HL-60 (cell line): Measurements from ENCODE around the gene GOLGA3.
"Not testable (repeated sequence)": the region's sequence is repeated elsewhere in the genome, so short reads cannot be mapped to it uniquely, and the experiment has no call there.

Experiments used
- DNase-seq, 2 experiments: peaks; one replicate each; pipeline ENCODE4 v3.0.0-alpha.2; 2010 to 2020; ENCODE audit warnings: low read depth in 1 of 2, low spot score in 1 of 2
- H3K27ac ChIP-seq: fragments of 250-450 bp; sonication (Bioruptor Pico); replicated peaks from 2 replicates; pipeline ENCODE4 v1.5.1; 2020; ENCODE audit warnings: mild to moderate bottlenecking, moderate library complexity
- H3K27me3 ChIP-seq: fragments of 250-450 bp; sonication (Bioruptor Pico); 2 replicates; pipeline ENCODE4 v1.5.1; 2021; ENCODE audit warnings: mild to moderate bottlenecking, moderate library complexity; ENCODE audit not compliant: insufficient read depth, poor library complexity, severe bottlenecking
- H3K4me3 ChIP-seq: replicated peaks from 2 replicates; pipeline ENCODE4 v1.5.1; 2011; ENCODE audit warnings: mild to moderate bottlenecking, control low read depth, low read length; ENCODE audit not compliant: insufficient read depth
- GABPA ChIP-seq: IDR thresholded peaks from 2 replicates; pipeline ENCODE4 v1.6.1; 2012; ENCODE audit warnings: low read depth
- POLR2AphosphoS5 ChIP-seq: IDR thresholded peaks from 2 replicates; pipeline ENCODE4 v1.6.1; 2012; ENCODE audit warnings: low read depth
- SPI1 ChIP-seq: IDR thresholded peaks from 2 replicates; pipeline ENCODE4 v1.6.1; 2012; ENCODE audit warnings: low read depth, mild to moderate bottlenecking, borderline replicate concordance
- TF ChIP-seq, protein P1 (sequence below): IDR thresholded peaks from one replicate; pipeline ENCODE4 v1.5.1; 2011; ENCODE audit warnings: low read length, control low read depth, inconsistent platforms; ENCODE audit not compliant: insufficient read depth
- TF ChIP-seq, protein P2 (sequence below): IDR thresholded peaks from 2 replicates; pipeline ENCODE4 v1.6.1; 2012; ENCODE audit warnings: low read depth; ENCODE audit not compliant: insufficient replicate concordance

The GOLGA3 gene

DNA sequence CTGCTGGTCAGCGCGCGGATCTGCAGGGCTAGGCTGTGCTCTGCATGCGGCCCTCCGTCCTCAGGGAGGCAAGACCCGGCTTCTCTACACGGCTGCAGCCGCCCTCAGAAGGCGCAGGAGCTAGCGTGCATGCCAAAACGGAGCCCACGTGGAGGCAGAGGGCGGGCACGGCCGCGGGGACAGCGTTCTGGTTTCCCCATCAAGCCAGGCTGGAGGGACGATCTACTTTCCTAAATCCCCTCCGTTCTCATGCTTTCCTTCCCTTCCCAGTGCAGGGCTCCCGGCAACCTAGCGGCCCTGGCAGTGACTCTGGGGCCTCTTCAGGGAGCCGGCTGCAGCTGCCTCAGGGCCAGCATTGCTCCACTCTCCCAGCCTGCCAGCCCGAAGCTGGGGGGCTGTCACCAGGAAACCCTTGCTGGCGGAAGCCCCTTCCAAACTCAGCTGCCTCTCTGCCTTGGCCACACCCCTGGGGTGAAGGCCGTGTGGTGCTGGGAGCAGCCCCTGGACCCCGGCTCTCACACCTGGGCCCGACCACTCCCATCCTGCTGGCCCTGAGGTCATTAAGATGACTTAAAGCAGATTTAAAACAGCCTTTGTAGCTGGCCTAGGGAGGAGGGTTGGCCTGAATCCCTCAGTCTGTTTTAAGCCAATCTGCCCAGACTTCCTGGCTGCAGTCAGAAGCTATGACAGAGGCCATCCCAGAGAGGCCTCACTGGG, 9.2 kb upstream of the GOLGA3 start:
- TF ChIP-seq, protein P1, sequence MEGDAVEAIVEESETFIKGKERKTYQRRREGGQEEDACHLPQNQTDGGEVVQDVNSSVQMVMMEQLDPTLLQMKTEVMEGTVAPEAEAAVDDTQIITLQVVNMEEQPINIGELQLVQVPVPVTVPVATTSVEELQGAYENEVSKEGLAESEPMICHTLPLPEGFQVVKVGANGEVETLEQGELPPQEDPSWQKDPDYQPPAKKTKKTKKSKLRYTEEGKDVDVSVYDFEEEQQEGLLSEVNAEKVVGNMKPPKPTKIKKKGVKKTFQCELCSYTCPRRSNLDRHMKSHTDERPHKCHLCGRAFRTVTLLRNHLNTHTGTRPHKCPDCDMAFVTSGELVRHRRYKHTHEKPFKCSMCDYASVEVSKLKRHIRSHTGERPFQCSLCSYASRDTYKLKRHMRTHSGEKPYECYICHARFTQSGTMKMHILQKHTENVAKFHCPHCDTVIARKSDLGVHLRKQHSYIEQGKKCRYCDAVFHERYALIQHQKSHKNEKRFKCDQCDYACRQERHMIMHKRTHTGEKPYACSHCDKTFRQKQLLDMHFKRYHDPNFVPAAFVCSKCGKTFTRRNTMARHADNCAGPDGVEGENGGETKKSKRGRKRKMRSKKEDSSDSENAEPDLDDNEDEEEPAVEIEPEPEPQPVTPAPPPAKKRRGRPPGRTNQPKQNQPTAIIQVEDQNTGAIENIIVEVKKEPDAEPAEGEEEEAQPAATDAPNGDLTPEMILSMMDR, result no peak
- TF ChIP-seq, protein P2, sequence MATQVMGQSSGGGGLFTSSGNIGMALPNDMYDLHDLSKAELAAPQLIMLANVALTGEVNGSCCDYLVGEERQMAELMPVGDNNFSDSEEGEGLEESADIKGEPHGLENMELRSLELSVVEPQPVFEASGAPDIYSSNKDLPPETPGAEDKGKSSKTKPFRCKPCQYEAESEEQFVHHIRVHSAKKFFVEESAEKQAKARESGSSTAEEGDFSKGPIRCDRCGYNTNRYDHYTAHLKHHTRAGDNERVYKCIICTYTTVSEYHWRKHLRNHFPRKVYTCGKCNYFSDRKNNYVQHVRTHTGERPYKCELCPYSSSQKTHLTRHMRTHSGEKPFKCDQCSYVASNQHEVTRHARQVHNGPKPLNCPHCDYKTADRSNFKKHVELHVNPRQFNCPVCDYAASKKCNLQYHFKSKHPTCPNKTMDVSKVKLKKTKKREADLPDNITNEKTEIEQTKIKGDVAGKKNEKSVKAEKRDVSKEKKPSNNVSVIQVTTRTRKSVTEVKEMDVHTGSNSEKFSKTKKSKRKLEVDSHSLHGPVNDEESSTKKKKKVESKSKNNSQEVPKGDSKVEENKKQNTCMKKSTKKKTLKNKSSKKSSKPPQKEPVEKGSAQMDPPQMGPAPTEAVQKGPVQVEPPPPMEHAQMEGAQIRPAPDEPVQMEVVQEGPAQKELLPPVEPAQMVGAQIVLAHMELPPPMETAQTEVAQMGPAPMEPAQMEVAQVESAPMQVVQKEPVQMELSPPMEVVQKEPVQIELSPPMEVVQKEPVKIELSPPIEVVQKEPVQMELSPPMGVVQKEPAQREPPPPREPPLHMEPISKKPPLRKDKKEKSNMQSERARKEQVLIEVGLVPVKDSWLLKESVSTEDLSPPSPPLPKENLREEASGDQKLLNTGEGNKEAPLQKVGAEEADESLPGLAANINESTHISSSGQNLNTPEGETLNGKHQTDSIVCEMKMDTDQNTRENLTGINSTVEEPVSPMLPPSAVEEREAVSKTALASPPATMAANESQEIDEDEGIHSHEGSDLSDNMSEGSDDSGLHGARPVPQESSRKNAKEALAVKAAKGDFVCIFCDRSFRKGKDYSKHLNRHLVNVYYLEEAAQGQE, result no peak
- TF ChIP-seq SPI1 (no peak), GABPA (no peak), POLR2AphosphoS5 (no peak)
- Histone ChIP-seq H3K27me3 (no peaks in the 10 kb centered on the region), H3K4me3 (no peak overlapping the region), H3K27ac (no peak overlapping the region)
- no peak for DNase-seq

DNA sequence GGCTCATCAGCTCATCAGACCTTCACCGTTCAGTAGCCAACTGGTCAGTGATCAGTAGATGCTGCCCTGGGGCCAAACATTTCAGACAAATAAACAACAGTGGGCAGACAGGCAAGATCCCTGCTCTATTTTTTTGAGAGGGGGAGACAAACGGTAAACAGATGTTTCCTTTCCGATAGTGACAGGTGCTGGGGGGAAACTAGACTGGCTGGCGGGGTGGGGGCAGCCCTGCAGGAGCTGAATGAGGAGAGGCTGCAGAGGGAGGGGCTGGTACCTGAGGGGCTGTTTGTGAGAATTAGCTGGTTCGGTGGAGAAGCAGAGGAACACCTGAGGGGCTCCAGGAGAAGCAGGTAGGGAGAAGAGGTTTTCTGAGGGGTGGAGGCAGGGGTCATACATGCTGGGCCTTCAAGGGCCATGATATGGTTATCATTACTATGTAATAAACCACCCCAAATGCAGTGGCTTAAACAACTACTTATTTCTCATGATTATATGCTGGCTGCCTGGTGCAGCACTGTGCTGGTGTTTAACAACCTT, 8.2 kb upstream of the GOLGA3 start:
- TF ChIP-seq, protein P1, result no peak
- TF ChIP-seq, protein P2, result no peak
- TF ChIP-seq SPI1 (no peak), POLR2AphosphoS5 (no peak), GABPA (no peak)
- no peak for DNase-seq

DNA sequence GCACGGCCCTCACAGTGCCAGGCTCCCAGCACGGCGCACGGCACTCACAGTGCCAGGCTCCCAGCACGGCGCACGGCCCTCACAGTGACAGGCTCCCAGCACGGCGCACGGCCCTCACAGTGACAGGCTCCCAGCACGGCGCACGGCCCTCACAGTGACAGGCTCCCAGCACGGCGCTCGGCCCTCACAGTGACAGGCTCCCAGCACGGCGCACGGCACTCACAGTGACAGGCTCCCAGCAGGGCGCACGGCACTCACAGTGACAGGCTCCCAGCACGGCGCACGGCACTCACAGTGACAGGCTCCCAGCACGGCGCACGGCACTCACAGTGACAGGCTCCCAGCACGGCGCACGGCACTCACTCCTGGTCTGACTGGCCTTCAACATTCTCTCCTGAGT, 7.6 kb upstream of the GOLGA3 start:
- DNase-seq, H3K27ac ChIP-seq, H3K4me3 ChIP-seq, H3K27me3 ChIP-seq: not testable (repeated sequence)

More for the DNA sequence above, 8.2 kb upstream of the GOLGA3 start:
- H3K27ac ChIP-seq, result no peak overlapping the region
- H3K4me3 ChIP-seq, result no peak overlapping the region
- no peaks in the 10 kb centered on the region for H3K27me3 ChIP-seq

DNA sequence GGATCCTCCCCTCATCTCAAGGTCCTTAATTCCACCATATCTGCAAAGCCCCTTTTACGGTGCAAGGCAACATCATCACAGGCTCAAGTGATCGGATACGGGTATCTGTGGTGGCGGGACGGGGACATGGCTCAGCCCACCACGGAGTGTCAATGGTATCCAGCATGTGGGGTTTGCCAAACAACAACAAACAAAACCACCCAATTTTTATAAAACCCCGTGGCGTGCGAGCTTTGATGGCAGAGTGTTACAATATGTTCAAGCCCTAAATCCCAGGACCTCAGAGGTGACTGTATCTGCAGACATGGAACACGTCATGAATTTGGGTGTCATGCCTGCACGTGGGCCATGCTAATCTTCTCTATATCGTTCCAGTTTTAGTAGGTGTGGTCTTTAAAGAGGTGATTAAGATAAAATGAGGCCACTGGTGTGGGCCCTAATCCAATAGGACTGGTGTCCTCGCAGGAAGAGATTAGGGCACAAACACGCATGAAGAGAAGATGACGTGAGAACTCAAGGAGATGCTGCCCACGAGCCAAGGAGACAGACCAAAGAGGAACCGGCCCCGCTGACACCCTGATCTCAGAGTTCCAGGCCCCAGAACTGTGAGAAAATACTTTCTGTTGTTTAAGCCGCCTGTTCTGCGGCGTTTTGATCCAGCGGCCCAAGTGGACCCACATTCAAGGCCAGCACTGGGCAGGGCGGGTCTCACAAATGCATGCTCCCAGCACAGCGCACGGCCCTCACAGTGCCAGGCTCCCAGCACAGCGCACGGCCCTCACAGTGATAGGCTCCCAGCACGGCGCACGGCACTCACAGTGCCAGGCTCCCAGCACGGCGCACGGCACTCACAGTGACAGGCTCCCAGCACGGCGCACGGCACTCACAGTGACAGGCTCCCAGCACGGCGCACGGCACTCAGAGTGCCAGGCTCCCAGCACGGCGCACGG, 6.7 kb upstream of the GOLGA3 start:
- Histone ChIP-seq H3K27ac (no peak overlapping the region), H3K4me3 (no peak overlapping the region), H3K27me3 (no peaks in the 10 kb centered on the region)
- no peak for DNase-seq
- TF ChIP-seq GABPA (no peak), POLR2AphosphoS5 (no peak), SPI1 (no peak)
- TF ChIP-seq, protein P2, result no peak
- TF ChIP-seq, protein P1, result no peak
